OCI-LY1 (cell line): Measurements from ENCODE around the gene EFEMP2.

Experiments used
- H2AFZ ChIP-seq: fragments of 200-600 bp; sonication (generic), shearing (Covaris generic); 2 replicates; pipeline ENCODE4 v1.6.0; 2014; ENCODE audit warnings: antibody characterized with exemption, mild to moderate bottlenecking, low read length
- H3F3A ChIP-seq: fragments of 200-600 bp; sonication (generic), shearing (Covaris generic); 2 replicates; pipeline ENCODE4 v1.6.0; 2014; ENCODE audit warnings: mild to moderate bottlenecking, antibody characterized with exemption, low read length, moderate library complexity; ENCODE audit not compliant: insufficient read depth
- H3K27ac ChIP-seq: fragments of 200-600 bp; sonication (generic); 2 replicates; pipeline ENCODE4 v1.5.1; 2014; ENCODE audit warnings: low read length, mixed run types, mild to moderate bottlenecking, low read depth; ENCODE audit not compliant: poor library complexity, severe bottlenecking
- H3K27me3 ChIP-seq: fragments of 200-600 bp; sonication (generic); 2 replicates; pipeline ENCODE4 v1.6.0; 2014; ENCODE audit warnings: antibody characterized with exemption, mild to moderate bottlenecking, low read length, moderate library complexity; ENCODE audit not compliant: insufficient read depth
- H3K36me3 ChIP-seq: fragments of 200-600 bp; sonication (generic); 2 replicates; pipeline ENCODE4 v1.6.1; 2014; ENCODE audit warnings: mild to moderate bottlenecking, antibody characterized with exemption, low read length, moderate library complexity, mixed read lengths; ENCODE audit not compliant: insufficient read depth
- H3K4me1 ChIP-seq: fragments of 200-600 bp; sonication (generic); 2 replicates; pipeline ENCODE4 v1.5.1; 2014; ENCODE audit warnings: mild to moderate bottlenecking, low read length, moderate library complexity; ENCODE audit not compliant: insufficient read depth, severe bottlenecking
- H3K4me2 ChIP-seq: fragments of 200-600 bp; sonication (generic), shearing (Covaris generic); 2 replicates; pipeline ENCODE4 v1.6.1; 2014; ENCODE audit warnings: low read length
- H3K4me3 ChIP-seq: fragments of 200-600 bp; sonication (generic); 2 replicates; pipeline ENCODE4 v1.5.1; 2014; ENCODE audit warnings: low read length, low read depth, mild to moderate bottlenecking, mixed read lengths; ENCODE audit not compliant: poor library complexity, severe bottlenecking
- H3K79me2 ChIP-seq: fragments of 200-600 bp; shearing (Covaris generic); 2 replicates; pipeline ENCODE4 v1.6.1; 2016; ENCODE audit warnings: mixed run types, low read length, mixed read lengths; ENCODE audit not compliant: insufficient read depth
- H3K9ac ChIP-seq: fragments of 200-600 bp; sonication (generic), shearing (Covaris generic); 2 replicates; pipeline ENCODE4 v1.6.1; 2014; ENCODE audit warnings: mild to moderate bottlenecking, low read length, mixed read lengths
- H3K9me2 ChIP-seq: fragments of 200-600 bp; sonication (generic), shearing (Covaris generic); 2 replicates; pipeline ENCODE4 v1.6.1; 2014; ENCODE audit warnings: low read depth, mild to moderate bottlenecking, low read length, mixed read lengths
- H3K9me3 ChIP-seq: fragments of 200-600 bp; shearing (Covaris generic); 2 replicates; pipeline ENCODE4 v1.6.1; 2014; ENCODE audit warnings: low read length, mixed read lengths
- H4K20me1 ChIP-seq: fragments of 200-600 bp; sonication (generic), shearing (Covaris generic); 2 replicates; pipeline ENCODE4 v1.6.0; 2016; ENCODE audit warnings: mild to moderate bottlenecking, low read length; ENCODE audit not compliant: insufficient read depth
- EZH2 ChIP-seq: fragments of 200-600 bp; sonication (generic), shearing (Covaris generic); IDR thresholded peaks from 2 replicates; pipeline ENCODE4 v1.8.0; 2017; ENCODE audit warnings: borderline replicate concordance, mixed run types, mild to moderate bottlenecking, antibody characterized with exemption, low read length, moderate library complexity, mixed read lengths
- TF ChIP-seq, protein P1 (sequence below): fragments of 200-600 bp; sonication (generic), shearing (Covaris generic); IDR thresholded peaks from 2 replicates; pipeline ENCODE4 v1.5.1; 2017; ENCODE audit warnings: mild to moderate bottlenecking, antibody characterized with exemption, low read length, moderate library complexity, mixed read lengths

EFEMP2 gene

DNA sequence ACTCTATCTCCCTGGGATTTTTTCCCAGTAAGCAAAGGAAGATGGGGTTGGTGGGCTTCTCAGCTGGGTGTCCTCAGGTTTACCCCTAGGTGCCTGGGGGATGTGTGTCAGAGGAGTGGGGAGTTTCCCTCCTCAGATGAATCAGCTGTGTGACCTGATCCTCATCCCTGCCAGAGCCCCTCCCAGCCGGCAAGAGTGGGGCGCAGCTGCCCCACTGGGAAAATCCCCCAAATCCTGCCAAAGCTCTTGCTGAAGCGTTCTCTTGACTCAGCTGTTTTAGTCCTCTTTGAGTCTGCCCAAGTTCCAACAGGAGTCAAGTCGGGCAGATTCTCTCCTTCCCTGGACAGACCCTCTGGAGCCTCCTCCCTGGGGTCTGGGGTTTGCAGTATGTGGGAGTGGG, 40.2 kb upstream of the EFEMP2 start:
- peaks cover 9% of the 10 kb centered on the region for H3K27me3 ChIP-seq
- no peaks in the 10 kb centered on the region for H4K20me1 ChIP-seq
- no peaks in the 10 kb centered on the region for H3K79me2 ChIP-seq
- no peaks in the 10 kb centered on the region for H3K36me3 ChIP-seq
- H3K9ac ChIP-seq = no peak overlapping the region
- no peak overlapping the region for H3K4me3 ChIP-seq
- no peak overlapping the region for H3K4me2 ChIP-seq
- no peaks in the 10 kb centered on the region for H3K9me2 ChIP-seq
- no peaks in the 10 kb centered on the region for H3K9me3 ChIP-seq
- no peaks in the 10 kb centered on the region for H3F3A ChIP-seq
- no peak overlapping the region for H2AFZ ChIP-seq
- no peak overlapping the region for H3K27ac ChIP-seq
- peaks cover 7% of the 10 kb centered on the region for H3K4me1 ChIP-seq
- no peak for TF ChIP-seq EZH2
- TF ChIP-seq, protein P1, sequence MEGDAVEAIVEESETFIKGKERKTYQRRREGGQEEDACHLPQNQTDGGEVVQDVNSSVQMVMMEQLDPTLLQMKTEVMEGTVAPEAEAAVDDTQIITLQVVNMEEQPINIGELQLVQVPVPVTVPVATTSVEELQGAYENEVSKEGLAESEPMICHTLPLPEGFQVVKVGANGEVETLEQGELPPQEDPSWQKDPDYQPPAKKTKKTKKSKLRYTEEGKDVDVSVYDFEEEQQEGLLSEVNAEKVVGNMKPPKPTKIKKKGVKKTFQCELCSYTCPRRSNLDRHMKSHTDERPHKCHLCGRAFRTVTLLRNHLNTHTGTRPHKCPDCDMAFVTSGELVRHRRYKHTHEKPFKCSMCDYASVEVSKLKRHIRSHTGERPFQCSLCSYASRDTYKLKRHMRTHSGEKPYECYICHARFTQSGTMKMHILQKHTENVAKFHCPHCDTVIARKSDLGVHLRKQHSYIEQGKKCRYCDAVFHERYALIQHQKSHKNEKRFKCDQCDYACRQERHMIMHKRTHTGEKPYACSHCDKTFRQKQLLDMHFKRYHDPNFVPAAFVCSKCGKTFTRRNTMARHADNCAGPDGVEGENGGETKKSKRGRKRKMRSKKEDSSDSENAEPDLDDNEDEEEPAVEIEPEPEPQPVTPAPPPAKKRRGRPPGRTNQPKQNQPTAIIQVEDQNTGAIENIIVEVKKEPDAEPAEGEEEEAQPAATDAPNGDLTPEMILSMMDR = no peak

DNA sequence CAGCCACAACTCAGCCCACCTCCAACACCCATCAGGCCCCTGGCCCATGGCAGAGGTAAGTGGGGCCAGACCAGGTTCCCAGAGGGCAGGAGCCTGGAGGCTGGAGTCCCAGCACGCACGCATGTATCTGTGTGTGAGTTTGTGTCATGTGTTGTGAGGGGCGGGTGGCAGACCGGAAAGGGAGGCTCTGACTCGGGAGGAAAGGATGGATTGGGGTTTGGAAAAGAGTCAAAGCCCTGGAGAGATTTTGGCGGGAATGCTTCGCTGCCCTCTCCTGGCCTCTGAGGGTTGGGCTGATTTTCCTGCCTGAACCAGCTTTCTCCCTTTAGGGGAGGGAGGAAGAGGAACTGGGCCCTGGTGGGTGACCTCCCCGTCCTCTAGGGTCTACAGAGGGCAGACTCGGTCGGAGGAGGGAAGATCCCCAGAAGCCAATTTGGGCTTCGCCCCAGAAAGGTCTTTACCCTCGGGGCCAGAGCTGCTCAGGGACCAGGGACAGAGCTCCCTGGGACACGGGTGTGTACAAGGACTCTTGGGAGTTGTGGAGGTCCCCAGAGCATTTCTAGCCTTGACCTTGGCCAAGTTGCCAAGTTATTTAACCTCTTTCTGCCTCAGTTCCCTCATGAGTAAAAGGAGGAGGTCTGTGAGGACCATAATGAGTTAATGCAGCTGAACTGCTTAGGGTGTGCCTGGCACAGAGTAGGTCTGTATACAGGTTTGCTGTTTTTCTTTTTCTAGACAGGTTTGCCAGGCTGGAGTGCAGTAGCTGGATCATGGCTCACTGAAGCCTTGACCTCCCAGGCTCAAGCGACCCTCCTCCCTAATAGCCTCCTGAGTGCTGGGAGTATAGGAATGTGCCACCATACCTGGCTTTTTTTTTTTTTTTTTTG, 39.3 kb upstream of the EFEMP2 start:
- Histone ChIP-seq H3K9ac (no peak overlapping the region), H2AFZ (no peak overlapping the region), H3F3A (no peaks in the 10 kb centered on the region), H4K20me1 (no peaks in the 10 kb centered on the region), H3K4me2 (no peak overlapping the region), H3K9me3 (no peaks in the 10 kb centered on the region), H3K27me3 (peaks cover 10% of the 10 kb centered on the region), H3K79me2 (no peaks in the 10 kb centered on the region), H3K4me1 (no peaks in the 10 kb centered on the region), H3K4me3 (no peak overlapping the region), H3K9me2 (no peaks in the 10 kb centered on the region), H3K27ac (no peak overlapping the region), H3K36me3 (no peaks in the 10 kb centered on the region)
- TF ChIP-seq, protein P1 = no peak

GRCh38 chr11:65907878-65908277, 35.3 kb upstream of the EFEMP2 start:
- TF ChIP-seq EZH2 = no peak
- TF ChIP-seq, protein P1 = no peak
- peaks cover 12% of the 10 kb centered on the region for H3K27me3 ChIP-seq
- no peaks in the 10 kb centered on the region for H4K20me1 ChIP-seq
- H3K79me2 ChIP-seq = no peaks in the 10 kb centered on the region
- H3K4me2 ChIP-seq = no peak overlapping the region
- no peak overlapping the region for H3K27ac ChIP-seq
- H3K9me3 ChIP-seq = no peaks in the 10 kb centered on the region
- no peaks in the 10 kb centered on the region for H3K9me2 ChIP-seq
- no peaks in the 10 kb centered on the region for H3F3A ChIP-seq
- no peaks in the 10 kb centered on the region for H3K4me1 ChIP-seq
- no peak overlapping the region for H3K9ac ChIP-seq
- H3K36me3 ChIP-seq = no peaks in the 10 kb centered on the region
- no peak overlapping the region for H2AFZ ChIP-seq
- no peak overlapping the region for H3K4me3 ChIP-seq
